OCI-LY1 (cell line): Measurements from ENCODE around the gene RAD51B.

ENCODE experiments used
- H2AFZ ChIP-seq: fragments of 200-600 bp; sonication (generic), shearing (Covaris generic); 2 replicates; pipeline ENCODE4 v1.6.0; 2014; ENCODE audit warnings: antibody characterized with exemption, mild to moderate bottlenecking, low read length
- H3F3A ChIP-seq: fragments of 200-600 bp; sonication (generic), shearing (Covaris generic); 2 replicates; pipeline ENCODE4 v1.6.0; 2014; ENCODE audit warnings: mild to moderate bottlenecking, antibody characterized with exemption, low read length, moderate library complexity; ENCODE audit not compliant: insufficient read depth
- H3K27ac ChIP-seq: fragments of 200-600 bp; sonication (generic); 2 replicates; pipeline ENCODE4 v1.5.1; 2014; ENCODE audit warnings: low read length, mixed run types, mild to moderate bottlenecking, low read depth; ENCODE audit not compliant: poor library complexity, severe bottlenecking
- H3K27me3 ChIP-seq: fragments of 200-600 bp; sonication (generic); 2 replicates; pipeline ENCODE4 v1.6.0; 2014; ENCODE audit warnings: antibody characterized with exemption, mild to moderate bottlenecking, low read length, moderate library complexity; ENCODE audit not compliant: insufficient read depth
- H3K36me3 ChIP-seq: fragments of 200-600 bp; sonication (generic); 2 replicates; pipeline ENCODE4 v1.6.1; 2014; ENCODE audit warnings: mild to moderate bottlenecking, antibody characterized with exemption, low read length, moderate library complexity, mixed read lengths; ENCODE audit not compliant: insufficient read depth
- H3K4me1 ChIP-seq: fragments of 200-600 bp; sonication (generic); 2 replicates; pipeline ENCODE4 v1.5.1; 2014; ENCODE audit warnings: mild to moderate bottlenecking, low read length, moderate library complexity; ENCODE audit not compliant: insufficient read depth, severe bottlenecking
- H3K4me2 ChIP-seq: fragments of 200-600 bp; sonication (generic), shearing (Covaris generic); 2 replicates; pipeline ENCODE4 v1.6.1; 2014; ENCODE audit warnings: low read length
- H3K4me3 ChIP-seq: fragments of 200-600 bp; sonication (generic); 2 replicates; pipeline ENCODE4 v1.5.1; 2014; ENCODE audit warnings: low read length, low read depth, mild to moderate bottlenecking, mixed read lengths; ENCODE audit not compliant: poor library complexity, severe bottlenecking
- H3K79me2 ChIP-seq: fragments of 200-600 bp; shearing (Covaris generic); 2 replicates; pipeline ENCODE4 v1.6.1; 2016; ENCODE audit warnings: mixed run types, low read length, mixed read lengths; ENCODE audit not compliant: insufficient read depth
- H3K9ac ChIP-seq: fragments of 200-600 bp; sonication (generic), shearing (Covaris generic); 2 replicates; pipeline ENCODE4 v1.6.1; 2014; ENCODE audit warnings: mild to moderate bottlenecking, low read length, mixed read lengths
- H3K9me2 ChIP-seq: fragments of 200-600 bp; sonication (generic), shearing (Covaris generic); 2 replicates; pipeline ENCODE4 v1.6.1; 2014; ENCODE audit warnings: low read depth, mild to moderate bottlenecking, low read length, mixed read lengths
- H3K9me3 ChIP-seq: fragments of 200-600 bp; shearing (Covaris generic); 2 replicates; pipeline ENCODE4 v1.6.1; 2014; ENCODE audit warnings: low read length, mixed read lengths
- H4K20me1 ChIP-seq: fragments of 200-600 bp; sonication (generic), shearing (Covaris generic); 2 replicates; pipeline ENCODE4 v1.6.0; 2016; ENCODE audit warnings: mild to moderate bottlenecking, low read length; ENCODE audit not compliant: insufficient read depth
- EZH2 ChIP-seq: fragments of 200-600 bp; sonication (generic), shearing (Covaris generic); IDR thresholded peaks from 2 replicates; pipeline ENCODE4 v1.8.0; 2017; ENCODE audit warnings: borderline replicate concordance, mixed run types, mild to moderate bottlenecking, antibody characterized with exemption, low read length, moderate library complexity, mixed read lengths
- TF ChIP-seq, protein P1 (sequence below): fragments of 200-600 bp; sonication (generic), shearing (Covaris generic); IDR thresholded peaks from 2 replicates; pipeline ENCODE4 v1.5.1; 2017; ENCODE audit warnings: mild to moderate bottlenecking, antibody characterized with exemption, low read length, moderate library complexity, mixed read lengths

The RAD51B gene

DNA sequence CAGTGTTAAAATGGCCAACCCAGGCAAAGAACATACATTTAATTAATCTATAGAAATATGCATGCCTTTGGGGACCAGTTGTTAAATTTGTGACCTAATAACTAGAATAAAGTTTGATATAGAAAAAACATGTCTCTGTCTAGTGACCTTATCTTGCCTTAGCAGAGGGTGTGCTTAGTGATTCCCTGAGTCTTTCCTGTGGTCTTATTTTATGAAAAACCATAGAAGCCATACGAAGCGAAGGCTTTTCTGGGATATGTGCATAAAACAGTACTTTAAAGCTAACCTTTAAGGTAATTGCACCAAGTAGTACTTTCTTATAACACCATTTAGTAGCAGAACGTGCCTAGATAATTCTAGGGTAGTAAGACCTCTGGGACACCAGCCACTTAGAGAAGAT, 593.9 kb downstream of the RAD51B start:
- no peaks in the 10 kb centered on the region for H4K20me1 ChIP-seq
- no peak for TF ChIP-seq EZH2
- TF ChIP-seq, protein P1, sequence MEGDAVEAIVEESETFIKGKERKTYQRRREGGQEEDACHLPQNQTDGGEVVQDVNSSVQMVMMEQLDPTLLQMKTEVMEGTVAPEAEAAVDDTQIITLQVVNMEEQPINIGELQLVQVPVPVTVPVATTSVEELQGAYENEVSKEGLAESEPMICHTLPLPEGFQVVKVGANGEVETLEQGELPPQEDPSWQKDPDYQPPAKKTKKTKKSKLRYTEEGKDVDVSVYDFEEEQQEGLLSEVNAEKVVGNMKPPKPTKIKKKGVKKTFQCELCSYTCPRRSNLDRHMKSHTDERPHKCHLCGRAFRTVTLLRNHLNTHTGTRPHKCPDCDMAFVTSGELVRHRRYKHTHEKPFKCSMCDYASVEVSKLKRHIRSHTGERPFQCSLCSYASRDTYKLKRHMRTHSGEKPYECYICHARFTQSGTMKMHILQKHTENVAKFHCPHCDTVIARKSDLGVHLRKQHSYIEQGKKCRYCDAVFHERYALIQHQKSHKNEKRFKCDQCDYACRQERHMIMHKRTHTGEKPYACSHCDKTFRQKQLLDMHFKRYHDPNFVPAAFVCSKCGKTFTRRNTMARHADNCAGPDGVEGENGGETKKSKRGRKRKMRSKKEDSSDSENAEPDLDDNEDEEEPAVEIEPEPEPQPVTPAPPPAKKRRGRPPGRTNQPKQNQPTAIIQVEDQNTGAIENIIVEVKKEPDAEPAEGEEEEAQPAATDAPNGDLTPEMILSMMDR, result no peak
- no peak overlapping the region for H3K9ac ChIP-seq
- H3K9me3 ChIP-seq, result no peaks in the 10 kb centered on the region
- H3K4me2 ChIP-seq, result no peak overlapping the region
- no peaks in the 10 kb centered on the region for H3K9me2 ChIP-seq
- H3K27ac ChIP-seq, result no peak overlapping the region
- H3K4me1 ChIP-seq, result peaks cover 10% of the 10 kb centered on the region
- no peak overlapping the region for H2AFZ ChIP-seq
- no peaks in the 10 kb centered on the region for H3K36me3 ChIP-seq
- H3K79me2 ChIP-seq, result no peaks in the 10 kb centered on the region
- H3K4me3 ChIP-seq, result no peak overlapping the region
- no peaks in the 10 kb centered on the region for H3K27me3 ChIP-seq
- H3F3A ChIP-seq, result no peaks in the 10 kb centered on the region

GRCh38 chr14:68414121-68414520, 594.5 kb downstream of the RAD51B start:
- peaks cover 5% of the 10 kb centered on the region for H3K4me1 ChIP-seq
- H2AFZ ChIP-seq, result no peak overlapping the region
- H3F3A ChIP-seq, result no peaks in the 10 kb centered on the region
- no peaks in the 10 kb centered on the region for H3K36me3 ChIP-seq
- no peaks in the 10 kb centered on the region for H3K9me3 ChIP-seq
- no peak overlapping the region for H3K4me2 ChIP-seq
- H3K27me3 ChIP-seq, result no peaks in the 10 kb centered on the region
- no peak overlapping the region for H3K9ac ChIP-seq
- H3K79me2 ChIP-seq, result no peaks in the 10 kb centered on the region
- TF ChIP-seq, protein P1, result no peak
- TF ChIP-seq EZH2, result no peak
- no peak overlapping the region for H3K27ac ChIP-seq
- H3K4me3 ChIP-seq, result no peak overlapping the region
- no peaks in the 10 kb centered on the region for H4K20me1 ChIP-seq
- no peaks in the 10 kb centered on the region for H3K9me2 ChIP-seq

GRCh38 chr14:68416171-68416570, 596.6 kb downstream of the RAD51B start:
- no peaks in the 10 kb centered on the region for H3K9me3 ChIP-seq
- H3K4me3 ChIP-seq, result no peak overlapping the region
- no peaks in the 10 kb centered on the region for H3K9me2 ChIP-seq
- no peaks in the 10 kb centered on the region for H3K79me2 ChIP-seq
- TF ChIP-seq EZH2, result no peak
- TF ChIP-seq, protein P1, result no peak
- no peaks in the 10 kb centered on the region for H4K20me1 ChIP-seq
- no peak overlapping the region for H3K9ac ChIP-seq
- H2AFZ ChIP-seq, result no peak overlapping the region
- no peaks in the 10 kb centered on the region for H3K27me3 ChIP-seq
- H3F3A ChIP-seq, result no peaks in the 10 kb centered on the region
- no peaks in the 10 kb centered on the region for H3K4me1 ChIP-seq
- H3K4me2 ChIP-seq, result no peak overlapping the region
- no peaks in the 10 kb centered on the region for H3K36me3 ChIP-seq
- H3K27ac ChIP-seq, result no peak overlapping the region
